HepG2 (cell line): ENCODE data around the gene LIM2. TPM values are rescaled to one million over a fixed set of nuclear protein-coding genes. Genes with fewer than 3 reads are reported as not detected.

Source experiments
- DMAP1 ChIP-seq: IDR thresholded peaks from 2 replicates; pipeline ENCODE4 v1.6.1; 2016
- EHMT2 ChIP-seq: fragments of 200-600 bp; sonication (generic); IDR thresholded peaks from 2 replicates; pipeline ENCODE4 v1.7.0; 2017; ENCODE audit warnings: antibody characterized with exemption, low read depth, low read length, borderline replicate concordance
- FOXP1 ChIP-seq, 2 experiments: fragments of 450-650 bp in 1 of 2; IDR thresholded peaks; 2 replicates each; pipeline ENCODE4 v1.6.1; 2017 to 2018; ENCODE audit warnings: antibody characterized with exemption in 1 of 2
- HNRNPH1 ChIP-seq: fragments of 200-400 bp; formaldehyde crosslinking; optimal IDR thresholded peaks from 2 replicates; pipeline ENCODE3; 2017; ENCODE audit warnings: mild to moderate bottlenecking, low read depth, low read length
- ONECUT2 ChIP-seq: sonication (generic); formaldehyde crosslinking; IDR thresholded peaks from 2 replicates; pipeline ENCODE4 v1.4.0; 2020; ENCODE audit warnings: missing genetic modification reagents
- PAF1 ChIP-seq: IDR thresholded peaks from 2 replicates; pipeline ENCODE4 v1.6.1; 2016; ENCODE audit warnings: missing genetic modification reagents, missing compliant biosample characterization
- SIN3A ChIP-seq: IDR thresholded peaks from 2 replicates; pipeline ENCODE4 v1.6.1; 2011; ENCODE audit warnings: low read depth, mild to moderate bottlenecking, control low read depth, low read length, borderline replicate concordance
- TARDBP ChIP-seq: sonication (generic); formaldehyde crosslinking; IDR thresholded peaks from 2 replicates; pipeline ENCODE4 v1.8.0; 2022; ENCODE audit warnings: mild to moderate bottlenecking, missing genetic modification reagents
- TCF7 ChIP-seq: sonication (generic); IDR thresholded peaks from 2 replicates; pipeline ENCODE4 v1.6.1; 2016; ENCODE audit warnings: antibody characterized with exemption, low read depth
- ZNF224 ChIP-seq: sonication (generic); formaldehyde crosslinking; IDR thresholded peaks from 2 replicates; pipeline ENCODE4 v1.5.0; 2020; ENCODE audit warnings: mild to moderate bottlenecking, missing genetic modification reagents
- ZNF317 ChIP-seq: sonication (generic); formaldehyde crosslinking; IDR thresholded peaks from 2 replicates; pipeline ENCODE4 v1.5.0; 2020; ENCODE audit warnings: mild to moderate bottlenecking, missing genetic modification reagents
- ZNF460 ChIP-seq: sonication (generic); formaldehyde crosslinking; IDR thresholded peaks from 2 replicates; pipeline ENCODE4 v1.5.1; 2020; ENCODE audit warnings: missing genetic modification reagents, mild to moderate bottlenecking, borderline replicate concordance
- ZNF468 ChIP-seq: sonication (generic); formaldehyde crosslinking; IDR thresholded peaks from 2 replicates; pipeline ENCODE4 v1.8.0; 2022; ENCODE audit warnings: mild to moderate bottlenecking, moderate library complexity, missing genetic modification reagents
- ZNF543 ChIP-seq: sonication (generic); formaldehyde crosslinking; IDR thresholded peaks from 2 replicates; pipeline ENCODE4 v1.4.0; 2020; ENCODE audit warnings: mild to moderate bottlenecking, missing genetic modification reagents
- ZNF670 ChIP-seq: sonication (generic); formaldehyde crosslinking; IDR thresholded peaks from 2 replicates; pipeline ENCODE4 v1.8.0; 2022; ENCODE audit warnings: mild to moderate bottlenecking, missing genetic modification reagents, borderline replicate concordance
- ZNF761 ChIP-seq: sonication (generic); formaldehyde crosslinking; conservative IDR thresholded peaks from 2 replicates; pipeline ENCODE4 v1.4.0; 2020; ENCODE audit warnings: mild to moderate bottlenecking, missing genetic modification reagents
- ZNF776 ChIP-seq: sonication (generic); formaldehyde crosslinking; IDR thresholded peaks from 2 replicates; pipeline ENCODE4 v1.4.0; 2020; ENCODE audit warnings: mild to moderate bottlenecking, missing genetic modification reagents
- polyA plus RNA-seq, 8 experiments: library from polyadenylated mRNA; depleted of rRNA in 3 of 8; stranded (reverse) in 7 of 8; unstranded in 1 of 8; fragments of >200 nt; fragmentation: Illumina TruSeq in 4 of 8; extraction: Trizol in 4 of 8; gene quantifications; 2 replicates each; pipeline versions ENCODE4 v1.2.1 to v1.2.3, GENCODE V29; 2011 to 2016; ENCODE audit warnings: low read depth in 4 of 8, missing spikeins in 1 of 8, mixed read lengths in 1 of 8; ENCODE audit not compliant: insufficient read depth in 1 of 8
- total RNA-seq, 5 experiments: library from RNA; depleted of rRNA; stranded (reverse); fragments of >200 nt; fragmentation: Illumina TruSeq; extraction: Trizol; gene quantifications; 2 replicates each; pipeline ENCODE4 v1.2.3, GENCODE V29; 2016; ENCODE audit warnings: low read depth in 1 of 5
- TF ChIP-seq, protein P1 (sequence below): sonication (generic); formaldehyde crosslinking; conservative IDR thresholded peaks from 2 replicates; pipeline ENCODE4 v1.8.0; 2022; ENCODE audit warnings: missing genetic modification reagents
- TF ChIP-seq, protein P2 (sequence below): sonication (generic); formaldehyde crosslinking; IDR thresholded peaks from 2 replicates; pipeline ENCODE4 v1.5.0; 2020; ENCODE audit warnings: missing genetic modification reagents, mild to moderate bottlenecking, borderline replicate concordance
- TF ChIP-seq, protein P3 (sequence below): sonication (generic); formaldehyde crosslinking; conservative IDR thresholded peaks from 2 replicates; pipeline ENCODE4 v1.4.0; 2020; ENCODE audit warnings: missing genetic modification reagents
- TF ChIP-seq, protein P4 (sequence below): sonication (generic); formaldehyde crosslinking; IDR thresholded peaks from 2 replicates; pipeline ENCODE4 v1.8.0; 2023; ENCODE audit warnings: mild to moderate bottlenecking, missing genetic modification reagents
- TF ChIP-seq, protein P5 (sequence below): IDR thresholded peaks from 2 replicates; pipeline ENCODE4 v1.6.1; 2012; ENCODE audit warnings: inconsistent platforms
- TF ChIP-seq, protein P6 (sequence below): sonication (generic); formaldehyde crosslinking; IDR thresholded peaks from 2 replicates; pipeline ENCODE4 v1.8.1; 2023; ENCODE audit warnings: mild to moderate bottlenecking, missing genetic modification reagents
- TF ChIP-seq, protein P7 (sequence below): sonication (generic); formaldehyde crosslinking; IDR thresholded peaks from 2 replicates; pipeline ENCODE4 v1.8.1; 2023; ENCODE audit warnings: missing genetic modification reagents, mild to moderate bottlenecking, borderline replicate concordance
- TF ChIP-seq, protein P8 (sequence below): sonication (generic); formaldehyde crosslinking; IDR thresholded peaks from 2 replicates; pipeline ENCODE4 v1.4.0; 2020; ENCODE audit warnings: missing genetic modification reagents; ENCODE audit errors: not compliant biosample characterization

LIM2 gene
- total and polyA plus RNA-seq, 2 of the 13 experiments (the other 11 are each of a cell fraction or from before 2014, with no cell fraction given), result 1.3 TPM; not detected in 1

DNA sequence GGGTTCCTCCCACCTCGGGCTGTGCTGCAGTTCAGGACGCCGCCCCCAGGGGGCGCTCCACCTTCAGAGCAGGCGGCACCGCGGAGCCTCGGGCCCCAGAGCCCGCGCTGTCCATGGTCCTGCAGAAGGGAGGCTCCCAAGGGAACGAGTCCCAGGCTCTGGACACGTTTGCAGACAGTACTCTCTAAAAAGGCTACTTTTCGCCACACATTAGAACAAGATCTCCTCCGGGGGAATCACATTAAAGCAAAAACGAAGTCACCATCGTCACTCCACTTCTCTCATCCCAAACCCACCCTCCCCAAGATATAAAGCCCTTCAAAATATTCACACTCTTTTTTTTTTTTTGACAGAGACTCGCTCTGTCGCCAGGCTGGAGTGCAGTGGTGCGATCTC, 34.3 kb upstream of the LIM2 start (continued):
- TF ChIP-seq, protein P1, sequence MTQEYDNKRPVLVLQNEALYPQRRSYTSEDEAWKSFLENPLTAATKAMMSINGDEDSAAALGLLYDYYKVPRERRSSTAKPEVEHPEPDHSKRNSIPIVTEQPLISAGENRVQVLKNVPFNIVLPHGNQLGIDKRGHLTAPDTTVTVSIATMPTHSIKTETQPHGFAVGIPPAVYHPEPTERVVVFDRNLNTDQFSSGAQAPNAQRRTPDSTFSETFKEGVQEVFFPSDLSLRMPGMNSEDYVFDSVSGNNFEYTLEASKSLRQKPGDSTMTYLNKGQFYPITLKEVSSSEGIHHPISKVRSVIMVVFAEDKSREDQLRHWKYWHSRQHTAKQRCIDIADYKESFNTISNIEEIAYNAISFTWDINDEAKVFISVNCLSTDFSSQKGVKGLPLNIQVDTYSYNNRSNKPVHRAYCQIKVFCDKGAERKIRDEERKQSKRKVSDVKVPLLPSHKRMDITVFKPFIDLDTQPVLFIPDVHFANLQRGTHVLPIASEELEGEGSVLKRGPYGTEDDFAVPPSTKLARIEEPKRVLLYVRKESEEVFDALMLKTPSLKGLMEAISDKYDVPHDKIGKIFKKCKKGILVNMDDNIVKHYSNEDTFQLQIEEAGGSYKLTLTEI (CRISPR knock-in tag), result no peak
- TF ChIP-seq, protein P2, sequence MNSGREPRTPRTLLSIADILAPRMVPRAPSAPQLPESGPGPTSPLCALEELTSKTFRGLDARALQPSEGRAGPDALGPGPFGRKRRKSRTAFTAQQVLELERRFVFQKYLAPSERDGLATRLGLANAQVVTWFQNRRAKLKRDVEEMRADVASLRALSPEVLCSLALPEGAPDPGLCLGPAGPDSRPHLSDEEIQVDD (CRISPR knock-in tag), result peak; percentile 85; the same call in 1 of the 2 replicates
- TF ChIP-seq ZNF776 (peak; percentile 85; the same call in 1 of the 2 replicates), FOXP1 (IDR thresholded peaks at IDR 0.05) (no peak), FOXP1 (CRISPR knock-in tag; IDR thresholded peaks at IDR 0.05) (peak; percentile 33), ZNF224 (CRISPR knock-in tag) (0 out of 2 replicates have a peak, but pooled peaks have one; percentile 51), HNRNPH1 (no peak), ZNF543 (CRISPR knock-in tag) (peak; percentile 86), ZNF317 (peak; percentile 87), TCF7 (no peak), ONECUT2 (CRISPR knock-in tag) (peak; percentile 78; the same call in 1 of the 2 replicates), TARDBP (CRISPR knock-in tag) (peak; percentile 36; the same call in 1 of the 2 replicates), ZNF670 (CRISPR knock-in tag) (no peak), EHMT2 (peak; percentile 96; the same call in 1 of the 2 replicates), DMAP1 (CRISPR knock-in tag) (peak; percentile 55; the same call in 1 of the 2 replicates), SIN3A (peak; percentile 76; the same call in 1 of the 2 replicates), ZNF460 (CRISPR knock-in tag) (no peak), ZNF468 (0 out of 2 replicates have a peak, but pooled peaks have one; percentile 80), PAF1 (CRISPR knock-in tag) (no peak), ZNF761 (CRISPR knock-in tag) (peak; percentile 75; the same call in 1 of the 2 replicates)
- TF ChIP-seq, protein P3, sequence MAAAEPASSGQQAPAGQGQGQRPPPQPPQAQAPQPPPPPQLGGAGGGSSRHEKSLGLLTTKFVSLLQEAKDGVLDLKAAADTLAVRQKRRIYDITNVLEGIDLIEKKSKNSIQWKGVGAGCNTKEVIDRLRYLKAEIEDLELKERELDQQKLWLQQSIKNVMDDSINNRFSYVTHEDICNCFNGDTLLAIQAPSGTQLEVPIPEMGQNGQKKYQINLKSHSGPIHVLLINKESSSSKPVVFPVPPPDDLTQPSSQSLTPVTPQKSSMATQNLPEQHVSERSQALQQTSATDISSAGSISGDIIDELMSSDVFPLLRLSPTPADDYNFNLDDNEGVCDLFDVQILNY (CRISPR knock-in tag), result peak; percentile 73
- TF ChIP-seq, protein P4, sequence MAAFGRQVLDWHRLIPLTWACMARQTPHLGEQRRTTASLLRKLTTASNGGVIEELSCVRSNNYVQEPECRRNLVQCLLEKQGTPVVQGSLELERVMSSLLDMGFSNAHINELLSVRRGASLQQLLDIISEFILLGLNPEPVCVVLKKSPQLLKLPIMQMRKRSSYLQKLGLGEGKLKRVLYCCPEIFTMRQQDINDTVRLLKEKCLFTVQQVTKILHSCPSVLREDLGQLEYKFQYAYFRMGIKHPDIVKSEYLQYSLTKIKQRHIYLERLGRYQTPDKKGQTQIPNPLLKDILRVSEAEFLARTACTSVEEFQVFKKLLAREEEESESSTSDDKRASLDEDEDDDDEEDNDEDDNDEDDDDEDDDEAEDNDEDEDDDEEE (CRISPR knock-in tag), result peak; percentile 99
- TF ChIP-seq, protein P5, sequence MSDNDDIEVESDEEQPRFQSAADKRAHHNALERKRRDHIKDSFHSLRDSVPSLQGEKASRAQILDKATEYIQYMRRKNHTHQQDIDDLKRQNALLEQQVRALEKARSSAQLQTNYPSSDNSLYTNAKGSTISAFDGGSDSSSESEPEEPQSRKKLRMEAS, result peak; percentile 47; the same call in 1 of the 2 replicates
- TF ChIP-seq, protein P6, sequence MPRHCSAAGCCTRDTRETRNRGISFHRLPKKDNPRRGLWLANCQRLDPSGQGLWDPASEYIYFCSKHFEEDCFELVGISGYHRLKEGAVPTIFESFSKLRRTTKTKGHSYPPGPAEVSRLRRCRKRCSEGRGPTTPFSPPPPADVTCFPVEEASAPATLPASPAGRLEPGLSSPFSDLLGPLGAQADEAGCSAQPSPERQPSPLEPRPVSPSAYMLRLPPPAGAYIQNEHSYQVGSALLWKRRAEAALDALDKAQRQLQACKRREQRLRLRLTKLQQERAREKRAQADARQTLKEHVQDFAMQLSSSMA (CRISPR knock-in tag), result no peak; the same call in 1 of the 2 replicates
- TF ChIP-seq, protein P7, sequence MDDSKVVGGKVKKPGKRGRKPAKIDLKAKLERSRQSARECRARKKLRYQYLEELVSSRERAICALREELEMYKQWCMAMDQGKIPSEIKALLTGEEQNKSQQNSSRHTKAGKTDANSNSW (CRISPR knock-in tag), result peak; percentile 81; the same call in 1 of the 2 replicates
- TF ChIP-seq, protein P8, sequence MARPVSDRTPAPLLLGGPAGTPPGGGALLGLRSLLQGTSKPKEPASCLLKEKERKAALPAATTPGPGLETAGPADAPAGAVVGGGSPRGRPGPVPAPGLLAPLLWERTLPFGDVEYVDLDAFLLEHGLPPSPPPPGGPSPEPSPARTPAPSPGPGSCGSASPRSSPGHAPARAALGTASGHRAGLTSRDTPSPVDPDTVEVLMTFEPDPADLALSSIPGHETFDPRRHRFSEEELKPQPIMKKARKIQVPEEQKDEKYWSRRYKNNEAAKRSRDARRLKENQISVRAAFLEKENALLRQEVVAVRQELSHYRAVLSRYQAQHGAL (CRISPR knock-in tag), result peak; percentile 97
